ENCODE data around the gene AMZ1. TPM values are rescaled to one million over a fixed set of nuclear protein-coding genes. Genes with fewer than 3 reads are reported as not detected.

The AMZ1 gene
- total RNA-seq, 1 experiment from 2014 or later = 0.74 TPM

- H3K27ac Mint-ChIP-seq = peak overlapping the region; percentile 40 to 83 (median 76); a peak in 3 of 7 replicates
These were observed 26.3 kb upstream of the AMZ1 start for GRCh38 chr7:2661602-2662272.

More at GRCh38 chr7:2661602-2662272, 26.3 kb upstream of the AMZ1 start:
- Histone ChIP-seq H3K9ac (ENCODE audit: extremely low read depth, insufficient read length, low read length) (no peak overlapping the region), H3K23me2 (ENCODE audit: insufficient read length, low read depth, low read length, poor library complexity, severe bottlenecking) (no peaks in the 10 kb centered on the region), H4K5ac (ENCODE audit: insufficient read length, low read depth, low read length) (no peak overlapping the region), H2AK5ac (ENCODE audit: insufficient read length, low read length) (no peak overlapping the region), H3K56ac (ENCODE audit: insufficient read length, low read depth, low read length) (no peak overlapping the region), H4K91ac (ENCODE audit: insufficient read length, low read depth, low read length) (no peak overlapping the region), H3K4ac (ENCODE audit: low read depth, low read length) (no peak overlapping the region), H3K9me3 (ENCODE audit: control insufficient read depth, low read depth, low read length) (no peaks in the 10 kb centered on the region), H3K79me2 (ENCODE audit: insufficient read depth, low read length) (no peaks in the 10 kb centered on the region), H2AFZ (ENCODE audit: low read length) (no peak overlapping the region), H3K27me3 (ENCODE audit: insufficient read depth, low read length) (no peaks in the 10 kb centered on the region), H3K14ac (ENCODE audit: insufficient read depth, low read length) (no peak overlapping the region), H2BK12ac (ENCODE audit: insufficient read length, low read depth, low read length) (no peak overlapping the region), H3K4me2 (ENCODE audit: insufficient read depth, insufficient read length, low read length) (no peak overlapping the region), H2BK20ac (ENCODE audit: low read depth, low read length, poor library complexity, severe bottlenecking) (no peak overlapping the region), H4K8ac (replicated peaks; ENCODE audit: insufficient read length, low read depth, low read length) (no peak overlapping the region), H2BK15ac (ENCODE audit: low read depth, low read length) (no peak overlapping the region), H3K27ac (ENCODE audit: insufficient read length, low read depth, low read length) (no peak overlapping the region), H3K4me1 (ENCODE audit: insufficient read depth, low read length) (no peaks in the 10 kb centered on the region; the same call in 1 of the 2 replicates), H3K18ac (ENCODE audit: insufficient read length, low read depth, low read length) (no peak overlapping the region), H4K20me1 (ENCODE audit: control insufficient read depth, insufficient read depth, insufficient read length) (no peaks in the 10 kb centered on the region), H3T11ph (ENCODE audit: low read length) (no peak overlapping the region), H3K23ac (ENCODE audit: insufficient read length, low read depth, low read length) (no peak overlapping the region), H2BK120ac (ENCODE audit: low read depth, low read length, poor library complexity, severe bottlenecking) (no peak overlapping the region), H3K79me1 (ENCODE audit: insufficient read depth, low read depth, low read length, poor library complexity, severe bottlenecking) (no peaks in the 10 kb centered on the region), H2BK5ac (ENCODE audit: insufficient read length, low read length) (no peak overlapping the region)
- peak; percentile 66 for DNase-seq
- peaks cover 6 to 20% (median 18%) of the 10 kb centered on the region in 3 experiments for H3K36me3 Mint-ChIP-seq (ENCODE audit: insufficient read depth in 1 of 3, low read depth in 3 of 3)
- TF ChIP-seq, protein P1, sequence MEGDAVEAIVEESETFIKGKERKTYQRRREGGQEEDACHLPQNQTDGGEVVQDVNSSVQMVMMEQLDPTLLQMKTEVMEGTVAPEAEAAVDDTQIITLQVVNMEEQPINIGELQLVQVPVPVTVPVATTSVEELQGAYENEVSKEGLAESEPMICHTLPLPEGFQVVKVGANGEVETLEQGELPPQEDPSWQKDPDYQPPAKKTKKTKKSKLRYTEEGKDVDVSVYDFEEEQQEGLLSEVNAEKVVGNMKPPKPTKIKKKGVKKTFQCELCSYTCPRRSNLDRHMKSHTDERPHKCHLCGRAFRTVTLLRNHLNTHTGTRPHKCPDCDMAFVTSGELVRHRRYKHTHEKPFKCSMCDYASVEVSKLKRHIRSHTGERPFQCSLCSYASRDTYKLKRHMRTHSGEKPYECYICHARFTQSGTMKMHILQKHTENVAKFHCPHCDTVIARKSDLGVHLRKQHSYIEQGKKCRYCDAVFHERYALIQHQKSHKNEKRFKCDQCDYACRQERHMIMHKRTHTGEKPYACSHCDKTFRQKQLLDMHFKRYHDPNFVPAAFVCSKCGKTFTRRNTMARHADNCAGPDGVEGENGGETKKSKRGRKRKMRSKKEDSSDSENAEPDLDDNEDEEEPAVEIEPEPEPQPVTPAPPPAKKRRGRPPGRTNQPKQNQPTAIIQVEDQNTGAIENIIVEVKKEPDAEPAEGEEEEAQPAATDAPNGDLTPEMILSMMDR (conservative IDR thresholded peaks at IDR 0.05) = peak; percentile 30; the same call in 1 of the 3 replicates
- H3K9me3 Mint-ChIP-seq = peaks cover 0 to 2% of the 10 kb centered on the region in 2 experiments; a peak in 3 of 5 replicates
- no peak overlapping the region for H3K4me3 Mint-ChIP-seq
- peaks cover 5 to 14% of the 10 kb centered on the region in 2 experiments; a peak in 2 of 4 replicates for H3K4me1 Mint-ChIP-seq
- H3K27me3 Mint-ChIP-seq (ENCODE audit: low read depth) = peaks cover 6% of the 10 kb centered on the region
- WGBS (ENCODE audit: extremely low coverage, insufficient read length, low lambda C conversion rate) = no CpG with 5 or more reads among the region's 43 CpGs

All from H9 (cell line).